NCI-H1105 treated with DMSO at 0.1 percent for 48 hours (cell line): ENCODE data around the gene MACROD2.
A peak's percentile ranks its signal among the peaks of the same experiment; 100 is the strongest.
"Not testable (repeated sequence)": the region's sequence is repeated elsewhere in the genome, so short reads cannot be mapped to it uniquely, and the experiment has no call there.

ENCODE experiments used
- DNase-seq: peaks from one replicate; lab custom pipeline; 2025; lab: John Stamatoyannopoulos, UW

MACROD2 gene

GRCh38 chr20:15178581-15178980, 1183.3 kb downstream of the MACROD2 start:
- DNase-seq, result no peak

- no peak for DNase-seq
Observed at GRCh38 chr20:15179381-15179780, 1184.1 kb downstream of the MACROD2 start.

- no peak for DNase-seq
Observed at GRCh38 chr20:15179781-15180180, 1184.5 kb downstream of the MACROD2 start.

- no peak for DNase-seq
Observed at GRCh38 chr20:15185322-15185721, 1190.0 kb downstream of the MACROD2 start.

- DNase-seq, result no peak
Observed at GRCh38 chr20:15185913-15186312, 1190.6 kb downstream of the MACROD2 start.

GRCh38 chr20:15187612-15188011, 1192.3 kb downstream of the MACROD2 start:
- no peak for DNase-seq

- DNase-seq, result no peak
Observed at GRCh38 chr20:15188415-15188814, 1193.1 kb downstream of the MACROD2 start.

GRCh38 chr20:15191082-15191723, 1195.9 kb downstream of the MACROD2 start:
- DNase-seq, result no peak

- no peak for DNase-seq
Observed at GRCh38 chr20:15195378-15195777, 1200.1 kb downstream of the MACROD2 start.

GRCh38 chr20:15196547-15197255, 1201.4 kb downstream of the MACROD2 start:
- peak; percentile 82 for DNase-seq

- not testable (repeated sequence) for DNase-seq
Observed at GRCh38 chr20:15198017-15198416, 1202.7 kb downstream of the MACROD2 start.

GRCh38 chr20:15199698-15200097, 1204.4 kb downstream of the MACROD2 start:
- DNase-seq, result no peak

GRCh38 chr20:15200147-15200565, 1204.8 kb downstream of the MACROD2 start:
- DNase-seq, result no peak

- DNase-seq, result no peak
Observed at GRCh38 chr20:15201602-15202001, 1206.3 kb downstream of the MACROD2 start.

GRCh38 chr20:15204234-15204633, 1208.9 kb downstream of the MACROD2 start:
- DNase-seq, result peak; percentile 56

GRCh38 chr20:15205028-15205427, 1209.7 kb downstream of the MACROD2 start:
- no peak for DNase-seq

- no peak for DNase-seq
Observed at GRCh38 chr20:15205719-15206118, 1210.4 kb downstream of the MACROD2 start.

- no peak for DNase-seq
Observed at GRCh38 chr20:15209537-15209936, 1214.2 kb downstream of the MACROD2 start.

GRCh38 chr20:15214051-15214450, 1218.7 kb downstream of the MACROD2 start:
- no peak for DNase-seq

GRCh38 chr20:15220009-15220656, 1224.8 kb downstream of the MACROD2 start:
- no peak for DNase-seq

- no peak for DNase-seq
Observed at GRCh38 chr20:15220778-15221565, 1225.7 kb downstream of the MACROD2 start.
